ENCODE data around the gene PDSS1.

The PDSS1 gene

Small RNA genes within 50 kb of the gene (small RNA-seq; reads per million reads assigned to genes)
- gene RF00191 (0 reads per million in 2 experiments), gene RNU6-946P (0 reads per million in 2 experiments)

All from SK-N-DZ (cell line).